Smooth muscle cell (in vitro differentiated cells): ENCODE data around the gene TAGLN. TPM values are rescaled to one million over a fixed set of nuclear protein-coding genes. Genes with fewer than 3 reads are reported as not detected.
A peak's percentile ranks its signal among the peaks of the same experiment; 100 is the strongest.

Experiments used
- DNase-seq: peaks from one replicate; lab custom pipeline; 2025; ENCODE audit not compliant: unreplicated experiment; lab: John Stamatoyannopoulos, UW
- H2AFZ ChIP-seq: fragments of 200-600 bp; sonication (generic); 2 replicates; pipeline ENCODE4 v1.6.0; 2016; ENCODE audit warnings: antibody characterized with exemption, low read depth, mild to moderate bottlenecking
- H3F3A ChIP-seq: fragments of 200-600 bp; sonication (generic); 2 replicates; pipeline ENCODE4 v1.6.0; 2017; ENCODE audit warnings: antibody characterized with exemption, low read depth
- H3K27ac ChIP-seq: fragments of 200-600 bp; sonication (generic); 2 replicates; pipeline ENCODE4 v1.5.1; 2016; ENCODE audit warnings: low read depth, mild to moderate bottlenecking
- H3K27me3 ChIP-seq: fragments of 200-600 bp; sonication (generic); 2 replicates; pipeline ENCODE4 v1.6.1; 2016; ENCODE audit warnings: low read depth, mild to moderate bottlenecking
- H3K36me3 ChIP-seq: fragments of 200-600 bp; sonication (generic); 2 replicates; pipeline ENCODE4 v1.5.1; 2016; ENCODE audit warnings: low read depth
- H3K4me1 ChIP-seq: fragments of 200-600 bp; sonication (generic); 2 replicates; pipeline ENCODE4 v1.5.1; 2016; ENCODE audit warnings: low read depth
- H3K4me2 ChIP-seq: fragments of 200-600 bp; sonication (generic); 2 replicates; pipeline ENCODE4 v1.6.0; 2016; ENCODE audit warnings: mild to moderate bottlenecking
- H3K4me3 ChIP-seq: fragments of 200-600 bp; sonication (generic); 2 replicates; pipeline ENCODE4 v1.5.1; 2016; ENCODE audit warnings: mild to moderate bottlenecking
- H3K79me2 ChIP-seq: fragments of 200-600 bp; sonication (generic); 2 replicates; pipeline ENCODE4 v1.6.0; 2016; ENCODE audit warnings: low read depth, mild to moderate bottlenecking
- H3K9ac ChIP-seq: fragments of 200-600 bp; sonication (generic); 2 replicates; pipeline ENCODE4 v1.6.0; 2016; ENCODE audit warnings: low read depth
- H3K9me3 ChIP-seq: fragments of 200-600 bp; sonication (generic); replicated peaks from 2 replicates; pipeline ENCODE4 v1.5.1; 2016; ENCODE audit warnings: low read depth
- H4K20me1 ChIP-seq: fragments of 200-600 bp; sonication (generic); 2 replicates; pipeline ENCODE4 v1.6.0; 2016; ENCODE audit warnings: low read depth
- WGBS: methylation state at CpG from one replicate; pipeline ENCODE4 v1.1.7; 2016; ENCODE audit warnings: low lambda C conversion rate; 5-methylcytosine and 5-hydroxymethylcytosine counted together
- polyA plus RNA-seq: library from polyadenylated mRNA; unstranded; fragments of >200 nt; fragmentation: Nextera tagmentation; extraction: Ambion mirVana; gene quantifications from 2 replicates; pipeline ENCODE4 v1.2.1, GENCODE V29; 2016
- total RNA-seq: library from RNA; depleted of rRNA; stranded (reverse); fragments of >200 nt; gene quantifications from 2 replicates; pipeline ENCODE4 v1.2.3, GENCODE V29; 2014
- TF ChIP-seq, protein P1 (sequence below): fragments of 200-600 bp; sonication (generic); IDR thresholded peaks from 2 replicates; pipeline ENCODE4 v1.5.1; 2017; ENCODE audit warnings: borderline replicate concordance, mild to moderate bottlenecking, antibody characterized with exemption; ENCODE audit not compliant: insufficient read depth, poor library complexity, severe bottlenecking

Gene TAGLN
- total and polyA plus RNA-seq, 2 experiments from 2014 or later, result 1,972 to 2,250 TPM

DNA sequence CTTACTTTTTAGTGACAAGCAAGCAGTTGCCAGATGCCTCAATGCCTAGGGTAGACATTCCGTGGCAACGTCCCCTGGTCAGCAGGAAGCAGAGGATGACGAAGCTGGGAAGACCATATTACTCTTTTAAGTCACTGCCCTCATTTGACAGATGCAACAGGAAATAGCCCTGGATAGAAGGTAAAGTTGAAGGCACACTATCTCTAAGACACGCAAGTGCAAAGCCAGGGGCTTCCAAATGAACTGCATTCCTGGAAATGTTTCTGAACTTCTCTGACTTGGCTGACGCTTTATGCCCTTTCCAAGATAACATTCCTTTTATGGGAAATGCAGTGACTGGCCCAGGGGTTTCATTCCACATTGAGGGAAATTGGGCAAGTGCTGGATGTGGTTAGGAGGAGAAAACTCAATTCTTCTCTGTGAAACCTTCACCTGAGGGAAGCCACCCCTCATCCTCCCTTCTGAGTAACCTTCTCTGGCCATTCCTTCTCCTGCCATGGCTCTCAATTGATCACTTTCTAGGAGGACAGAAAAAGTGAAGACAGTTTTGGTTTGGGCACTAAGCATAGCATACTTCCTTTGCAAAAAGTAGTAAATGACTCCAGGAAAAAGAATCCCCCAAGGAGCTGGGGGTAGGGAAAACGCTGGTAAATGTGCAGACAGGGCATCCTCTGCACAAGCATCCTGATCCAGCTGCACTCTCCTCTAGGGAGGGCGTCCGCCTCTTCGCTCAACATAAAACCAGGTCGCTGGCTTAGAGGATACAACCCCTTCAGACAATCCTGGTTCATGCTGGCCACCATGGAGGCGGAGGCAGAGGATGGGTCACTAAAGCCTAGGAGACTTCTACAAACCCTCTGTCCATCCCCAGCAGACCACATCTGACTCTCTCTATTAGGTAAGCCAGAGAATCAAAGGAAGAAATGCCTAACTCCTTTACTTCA is 18.2 kb downstream of the TAGLN start:
- Histone ChIP-seq H3K4me3 (no peak overlapping the region), H2AFZ (no peak overlapping the region), H4K20me1 (no peaks in the 10 kb centered on the region), H3K9me3 (no peaks in the 10 kb centered on the region), H3K4me2 (peak overlapping the region; percentile 49), H3F3A (peaks cover 10% of the 10 kb centered on the region), H3K4me1 (no peaks in the 10 kb centered on the region), H3K27me3 (no peaks in the 10 kb centered on the region), H3K36me3 (peaks cover 4% of the 10 kb centered on the region), H3K79me2 (no peaks in the 10 kb centered on the region), H3K9ac (peak overlapping the region; percentile 19), H3K27ac (peak overlapping the region; percentile 78)
- DNase-seq, result no peak
- WGBS, result 53% methylated on average over 11 of the region's 11 CpGs
- TF ChIP-seq, protein P1, sequence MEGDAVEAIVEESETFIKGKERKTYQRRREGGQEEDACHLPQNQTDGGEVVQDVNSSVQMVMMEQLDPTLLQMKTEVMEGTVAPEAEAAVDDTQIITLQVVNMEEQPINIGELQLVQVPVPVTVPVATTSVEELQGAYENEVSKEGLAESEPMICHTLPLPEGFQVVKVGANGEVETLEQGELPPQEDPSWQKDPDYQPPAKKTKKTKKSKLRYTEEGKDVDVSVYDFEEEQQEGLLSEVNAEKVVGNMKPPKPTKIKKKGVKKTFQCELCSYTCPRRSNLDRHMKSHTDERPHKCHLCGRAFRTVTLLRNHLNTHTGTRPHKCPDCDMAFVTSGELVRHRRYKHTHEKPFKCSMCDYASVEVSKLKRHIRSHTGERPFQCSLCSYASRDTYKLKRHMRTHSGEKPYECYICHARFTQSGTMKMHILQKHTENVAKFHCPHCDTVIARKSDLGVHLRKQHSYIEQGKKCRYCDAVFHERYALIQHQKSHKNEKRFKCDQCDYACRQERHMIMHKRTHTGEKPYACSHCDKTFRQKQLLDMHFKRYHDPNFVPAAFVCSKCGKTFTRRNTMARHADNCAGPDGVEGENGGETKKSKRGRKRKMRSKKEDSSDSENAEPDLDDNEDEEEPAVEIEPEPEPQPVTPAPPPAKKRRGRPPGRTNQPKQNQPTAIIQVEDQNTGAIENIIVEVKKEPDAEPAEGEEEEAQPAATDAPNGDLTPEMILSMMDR, result no peak

- Histone ChIP-seq H3F3A (peaks cover 10% of the 10 kb centered on the region), H3K36me3 (no peaks in the 10 kb centered on the region), H2AFZ (no peak overlapping the region), H3K27me3 (no peaks in the 10 kb centered on the region), H3K9ac (no peak overlapping the region), H3K4me3 (no peak overlapping the region), H3K4me2 (peak overlapping the region; percentile 40), H3K4me1 (no peaks in the 10 kb centered on the region), H3K79me2 (no peaks in the 10 kb centered on the region), H4K20me1 (no peaks in the 10 kb centered on the region), H3K27ac (peak overlapping the region; percentile 78), H3K9me3 (no peaks in the 10 kb centered on the region)
- TF ChIP-seq, protein P1, result no peak
- WGBS, result 69% methylated on average over 15 of the region's 15 CpGs
- no peak for DNase-seq
Measured at GRCh38 chr11:117218133-117218915, 19.2 kb downstream of the TAGLN start.

- Histone ChIP-seq H3K79me2 (no peaks in the 10 kb centered on the region), H4K20me1 (no peaks in the 10 kb centered on the region), H3K36me3 (no peaks in the 10 kb centered on the region), H3K4me2 (no peak overlapping the region), H3K27ac (no peak overlapping the region), H3K9ac (no peak overlapping the region), H3K9me3 (no peaks in the 10 kb centered on the region), H3K27me3 (no peaks in the 10 kb centered on the region), H2AFZ (no peak overlapping the region), H3K4me3 (no peak overlapping the region), H3K4me1 (no peaks in the 10 kb centered on the region), H3F3A (peaks cover 10% of the 10 kb centered on the region)
- no peak for DNase-seq
- TF ChIP-seq, protein P1, result no peak
- 97% methylated on average over 9 of the region's 9 CpGs for WGBS
Measured at GRCh38 chr11:117219001-117219400, 19.8 kb downstream of the TAGLN start.
